ENCODE results near the gene PRSS1.
"Not testable (repeated sequence)": the region's sequence is repeated elsewhere in the genome, so short reads cannot be mapped to it uniquely, and the experiment has no call there.

PRSS1 gene

GRCh38 chr7:142748410-142748809 is 862 bp upstream of the PRSS1 start:
- DNase-seq: not testable (repeated sequence)

GRCh38 chr7:142750321-142750938 is 1.2 kb downstream of the PRSS1 start:
- no peak for DNase-seq

- DNase-seq: not testable (repeated sequence)
Measured at GRCh38 chr7:142751526-142752175, 2.4 kb downstream of the PRSS1 start.

- DNase-seq: no peak
Measured at GRCh38 chr7:142752376-142753225, 3.3 kb downstream of the PRSS1 start.

- no peak for DNase-seq
Measured at GRCh38 chr7:142753366-142753765, 4.1 kb downstream of the PRSS1 start.

GRCh38 chr7:142753925-142754491 is 4.7 kb downstream of the PRSS1 start:
- not testable (repeated sequence) for DNase-seq

GRCh38 chr7:142754681-142755575 is 5.7 kb downstream of the PRSS1 start:
- DNase-seq: no peak

- not testable (repeated sequence) for DNase-seq
Measured at GRCh38 chr7:142758312-142758711, 9.0 kb downstream of the PRSS1 start.

GRCh38 chr7:142759433-142759832 is 10.2 kb downstream of the PRSS1 start:
- DNase-seq: no peak

GRCh38 chr7:142760071-142760642 is 10.9 kb downstream of the PRSS1 start:
- no peak for DNase-seq

GRCh38 chr7:142761606-142762005 is 12.3 kb downstream of the PRSS1 start:
- not testable (repeated sequence) for DNase-seq

- DNase-seq: no peak
Measured at GRCh38 chr7:142762104-142762503, 12.8 kb downstream of the PRSS1 start.

GRCh38 chr7:142767451-142767850 is 18.2 kb downstream of the PRSS1 start:
- no peak for DNase-seq

- DNase-seq: no peak
Measured at GRCh38 chr7:142767861-142768260, 18.6 kb downstream of the PRSS1 start.

GRCh38 chr7:142768885-142769284 is 19.6 kb downstream of the PRSS1 start:
- DNase-seq: not testable (repeated sequence)

GRCh38 chr7:142770661-142771352 is 21.5 kb downstream of the PRSS1 start, which contains the start of gene PRSS2:
PRSS2 (plus strand) TSS chr7:142770970; CDS start chr7:142770983, 13 bp downstream.
- no peak for DNase-seq

GRCh38 chr7:142771353-142771723 is 22.1 kb downstream of the PRSS1 start:
- DNase-seq: no peak

GRCh38 chr7:142772051-142772450 is 22.8 kb downstream of the PRSS1 start:
- DNase-seq: no peak

GRCh38 chr7:142772673-142773072 is 23.4 kb downstream of the PRSS1 start:
- DNase-seq: no peak

- DNase-seq: no peak
Measured at GRCh38 chr7:142773230-142773629, 24.0 kb downstream of the PRSS1 start.
